ENCODE results near the gene KDM3B.

The KDM3B gene

DNA sequence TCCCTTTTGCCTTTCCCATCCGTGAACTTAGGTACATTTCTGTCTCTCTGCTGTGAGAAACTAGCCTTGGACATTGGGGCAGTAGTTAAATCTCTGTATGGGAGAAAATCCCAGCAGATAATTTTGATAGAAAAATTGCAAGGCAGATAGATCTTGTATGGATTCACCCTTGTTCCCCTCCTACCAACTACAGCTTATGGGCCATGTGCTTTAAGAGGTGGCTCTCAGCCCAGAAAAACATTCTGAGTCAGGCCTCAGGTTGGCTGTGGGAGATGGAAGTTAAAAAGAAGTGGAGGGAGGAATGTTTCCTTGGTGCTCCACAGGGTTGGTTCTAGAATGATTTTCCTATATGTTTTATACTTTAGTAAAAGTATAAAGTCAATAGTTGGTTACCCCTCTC, 1.4 kb upstream of the KDM3B start:
- Histone ChIP-seq H3K4me2 (ENCODE audit: low read depth, low read length) (no peak overlapping the region), H4K20me1 (ENCODE audit: insufficient read depth, low read length) (peaks cover 6% of the 10 kb centered on the region; the same call in 1 of the 2 replicates), H3K9ac (ENCODE audit: low read length) (no peak overlapping the region), H3K4me3 (ENCODE audit: low read length) (no peak overlapping the region), H3K9me3 (replicated peaks; ENCODE audit: insufficient read depth, low read length) (no peaks in the 10 kb centered on the region), H2AFZ (ENCODE audit: low read length) (no peak overlapping the region), H3K27ac (ENCODE audit: low read length) (no peak overlapping the region), H3K4me1 (ENCODE audit: low read length) (peaks cover 17% of the 10 kb centered on the region; the same call in 1 of the 2 replicates), H3F3A (ENCODE audit: insufficient read depth, low read length) (peaks cover 10% of the 10 kb centered on the region), H3K36me3 (replicated peaks; ENCODE audit: insufficient read depth, low read length) (no peaks in the 10 kb centered on the region), H3K27me3 (replicated peaks; ENCODE audit: insufficient read depth, low read length) (no peaks in the 10 kb centered on the region), H3K79me2 (ENCODE audit: low read length) (peaks cover 33% of the 10 kb centered on the region), H3K9me2 (replicated peaks; ENCODE audit: insufficient read depth, low read length) (no peaks in the 10 kb centered on the region)
- DNase-seq = no peak
- TF ChIP-seq EZH2phosphoT487 (IDR thresholded peaks at IDR 0.05; ENCODE audit: low read length) (no peak), EZH2 (optimal IDR thresholded peaks at IDR 0.05; ENCODE audit: low read depth, low read length) (no peak)
- TF ChIP-seq, protein P1, sequence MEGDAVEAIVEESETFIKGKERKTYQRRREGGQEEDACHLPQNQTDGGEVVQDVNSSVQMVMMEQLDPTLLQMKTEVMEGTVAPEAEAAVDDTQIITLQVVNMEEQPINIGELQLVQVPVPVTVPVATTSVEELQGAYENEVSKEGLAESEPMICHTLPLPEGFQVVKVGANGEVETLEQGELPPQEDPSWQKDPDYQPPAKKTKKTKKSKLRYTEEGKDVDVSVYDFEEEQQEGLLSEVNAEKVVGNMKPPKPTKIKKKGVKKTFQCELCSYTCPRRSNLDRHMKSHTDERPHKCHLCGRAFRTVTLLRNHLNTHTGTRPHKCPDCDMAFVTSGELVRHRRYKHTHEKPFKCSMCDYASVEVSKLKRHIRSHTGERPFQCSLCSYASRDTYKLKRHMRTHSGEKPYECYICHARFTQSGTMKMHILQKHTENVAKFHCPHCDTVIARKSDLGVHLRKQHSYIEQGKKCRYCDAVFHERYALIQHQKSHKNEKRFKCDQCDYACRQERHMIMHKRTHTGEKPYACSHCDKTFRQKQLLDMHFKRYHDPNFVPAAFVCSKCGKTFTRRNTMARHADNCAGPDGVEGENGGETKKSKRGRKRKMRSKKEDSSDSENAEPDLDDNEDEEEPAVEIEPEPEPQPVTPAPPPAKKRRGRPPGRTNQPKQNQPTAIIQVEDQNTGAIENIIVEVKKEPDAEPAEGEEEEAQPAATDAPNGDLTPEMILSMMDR (IDR thresholded peaks at IDR 0.05; ENCODE audit: low read length) = no peak

DNA sequence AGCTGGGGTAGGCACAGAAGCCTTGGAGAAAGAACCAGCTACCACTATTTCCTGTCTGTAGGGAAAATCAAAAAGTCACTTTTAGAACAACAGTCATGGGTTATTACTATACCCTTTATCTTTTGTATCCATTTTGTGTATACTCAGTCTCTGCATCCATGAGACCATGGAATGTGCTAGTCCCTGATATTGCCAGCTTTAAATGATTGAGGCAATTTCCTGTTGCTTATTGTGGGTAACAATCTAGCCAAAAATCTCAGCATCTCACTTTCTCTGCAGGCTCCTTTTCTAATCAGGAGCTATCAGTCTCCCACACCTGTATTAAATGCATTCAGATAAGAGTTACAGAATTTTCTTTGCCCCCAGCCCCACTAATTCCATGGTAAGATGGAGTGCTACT, 968 bp upstream of the KDM3B start:
- Histone ChIP-seq H3K9ac (ENCODE audit: low read length) (no peak overlapping the region), H3K27ac (ENCODE audit: low read length) (no peak overlapping the region), H3K36me3 (replicated peaks; ENCODE audit: insufficient read depth, low read length) (no peaks in the 10 kb centered on the region), H3K4me2 (ENCODE audit: low read depth, low read length) (no peak overlapping the region), H3K27me3 (replicated peaks; ENCODE audit: insufficient read depth, low read length) (no peaks in the 10 kb centered on the region), H3K4me3 (ENCODE audit: low read length) (no peak overlapping the region), H2AFZ (ENCODE audit: low read length) (no peak overlapping the region), H3K9me2 (replicated peaks; ENCODE audit: insufficient read depth, low read length) (no peaks in the 10 kb centered on the region), H3F3A (ENCODE audit: insufficient read depth, low read length) (peaks cover 10% of the 10 kb centered on the region), H4K20me1 (ENCODE audit: insufficient read depth, low read length) (peaks cover 6% of the 10 kb centered on the region; the same call in 1 of the 2 replicates), H3K79me2 (ENCODE audit: low read length) (peaks cover 37% of the 10 kb centered on the region), H3K9me3 (replicated peaks; ENCODE audit: insufficient read depth, low read length) (no peaks in the 10 kb centered on the region), H3K4me1 (ENCODE audit: low read length) (peaks cover 17% of the 10 kb centered on the region; the same call in 1 of the 2 replicates)
- TF ChIP-seq, protein P1 (IDR thresholded peaks at IDR 0.05; ENCODE audit: low read length) = no peak
- TF ChIP-seq EZH2phosphoT487 (IDR thresholded peaks at IDR 0.05; ENCODE audit: low read length) (no peak), EZH2 (optimal IDR thresholded peaks at IDR 0.05; ENCODE audit: low read depth, low read length) (no peak)
- no peak for DNase-seq

DNA sequence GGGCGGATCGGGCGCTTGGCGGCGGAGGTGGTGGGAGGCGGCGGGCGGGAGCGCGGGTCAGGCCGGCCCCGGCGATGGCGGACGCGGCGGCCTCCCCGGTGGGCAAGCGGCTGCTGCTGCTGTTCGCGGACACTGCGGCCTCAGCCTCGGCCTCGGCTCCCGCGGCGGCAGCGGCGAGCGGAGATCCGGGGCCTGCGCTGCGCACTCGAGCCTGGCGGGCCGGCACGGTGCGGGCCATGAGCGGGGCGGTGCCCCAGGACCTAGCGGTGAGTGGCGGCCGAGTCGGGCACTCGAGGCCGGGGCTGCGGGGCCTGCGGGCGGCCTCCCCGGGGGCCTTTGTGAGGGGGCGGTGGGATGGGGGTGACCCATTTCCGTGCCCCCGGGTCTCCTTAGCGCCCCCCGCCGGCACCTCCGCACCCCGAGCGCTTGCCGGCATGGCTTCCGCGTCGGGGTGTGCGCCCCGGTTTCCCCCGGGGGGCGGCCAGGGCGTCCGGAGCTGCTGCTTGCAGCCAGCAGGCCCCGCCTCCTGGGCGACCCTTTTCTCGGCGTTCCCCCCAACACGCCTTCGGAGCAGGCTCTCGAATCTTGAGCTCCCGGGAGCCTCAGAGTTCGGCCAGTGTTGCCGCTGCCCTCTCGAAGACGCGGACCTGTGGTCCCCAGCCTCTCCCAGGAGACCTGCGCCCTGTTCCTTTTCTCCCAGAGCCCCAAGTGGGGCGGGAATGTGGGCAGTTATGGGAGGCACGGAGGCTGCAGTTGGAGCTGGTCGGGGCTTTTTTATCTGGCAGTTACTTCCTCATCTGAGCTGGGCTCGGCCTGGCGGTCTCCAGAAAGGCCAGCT, 456 bp downstream of the KDM3B start:
- H3F3A ChIP-seq (ENCODE audit: insufficient read depth, low read length) = peaks cover 10% of the 10 kb centered on the region
- TF ChIP-seq EZH2 (optimal IDR thresholded peaks at IDR 0.05; ENCODE audit: low read depth, low read length) (no peak), EZH2phosphoT487 (IDR thresholded peaks at IDR 0.05; ENCODE audit: low read length) (no peak)
- TF ChIP-seq, protein P1 (IDR thresholded peaks at IDR 0.05; ENCODE audit: low read length) = peak; percentile 40
- no peaks in the 10 kb centered on the region for H3K27me3 ChIP-seq (replicated peaks; ENCODE audit: insufficient read depth, low read length)
- peak overlapping the region; percentile 93 for H3K9ac ChIP-seq (ENCODE audit: low read length)
- H3K79me2 ChIP-seq (ENCODE audit: low read length) = peaks cover 52% of the 10 kb centered on the region
- no peaks in the 10 kb centered on the region for H3K9me3 ChIP-seq (replicated peaks; ENCODE audit: insufficient read depth, low read length)
- no peaks in the 10 kb centered on the region for H3K9me2 ChIP-seq (replicated peaks; ENCODE audit: insufficient read depth, low read length)
- H3K4me3 ChIP-seq (ENCODE audit: low read length) = peak overlapping the region; percentile 97
- peaks cover 6% of the 10 kb centered on the region for H4K20me1 ChIP-seq (ENCODE audit: insufficient read depth, low read length)
- H3K27ac ChIP-seq (ENCODE audit: low read length) = peak overlapping the region; percentile 68; the same call in 1 of the 2 replicates
- H3K4me2 ChIP-seq (ENCODE audit: low read depth, low read length) = peak overlapping the region; percentile 85
- H3K36me3 ChIP-seq (replicated peaks; ENCODE audit: insufficient read depth, low read length) = no peaks in the 10 kb centered on the region
- peaks cover 17% of the 10 kb centered on the region; the same call in 1 of the 2 replicates for H3K4me1 ChIP-seq (ENCODE audit: low read length)
- DNase-seq = peak; percentile 58
- peak overlapping the region; percentile 76 for H2AFZ ChIP-seq (ENCODE audit: low read length)
